ENCODE measurements around the gene SART3. TPM values are rescaled to one million over a fixed set of nuclear protein-coding genes. Genes with fewer than 3 reads are reported as not detected.

Gene SART3
- total and polyA plus RNA-seq, 2 of the 13 experiments (the other 11 are each of a cell fraction or from before 2014, with no cell fraction given): 16.1 to 69.9 TPM

GRCh38 chr12:108598553-108599250, 37.7 kb upstream of the SART3 start:
- DNase-seq (ENCODE audit: low spot score) (no peak), ATAC-seq (no peak), FAIRE-seq (no peak)
- WGBS (ENCODE audit: low lambda C conversion rate): 44% methylated on average over 11 of the region's 11 CpGs
- intact Hi-C loops (cut with micrococcal nuclease; ENCODE audit: unreplicated experiment) (no loop called here), in situ Hi-C loops (cut with HindIII; ENCODE audit: extremely low pct_ligation_motif_present, low pct_unique_long_range_greater_than_20kb) (no loop called here)
- no TSS peak for BruUV-seq (replicated peaks)
- H3K9me3 ChIP-seq (ENCODE audit: low read length): no peaks in the 10 kb centered on the region
- H2AFZ ChIP-seq (ENCODE audit: low read length): no peak overlapping the region
- H3K27me3 ChIP-seq (ENCODE audit: control insufficient read depth in 1 of 2, insufficient read depth in 2 of 2, low read length in 2 of 2): peaks cover 7 to 19% of the 10 kb centered on the region in 2 experiments; a peak in 2 of 5 replicates
- no peaks in the 10 kb centered on the region for H3K36me3 ChIP-seq (replicated peaks in 1 of 2; ENCODE audit: control insufficient read depth in 1 of 2, insufficient read depth in 2 of 2, low read length in 2 of 2)
- no peak overlapping the region for H3K4me2 ChIP-seq (ENCODE audit: low read depth, low read length)
- H3K9ac ChIP-seq (ENCODE audit: insufficient read depth, low read depth, low read length): no peak overlapping the region
- H3K27ac ChIP-seq (ENCODE audit: extremely low read length, insufficient read depth, low read length): no peak overlapping the region
- 0 out of 2 replicates have a peak, but pooled peaks cover 6% of the 10 kb centered on the region for H3K4me1 ChIP-seq (ENCODE audit: insufficient read depth, low read length)
- H4K20me1 ChIP-seq (ENCODE audit: insufficient read depth, low read length): no peaks in the 10 kb centered on the region
- POLR2A ChIA-PET: no interaction called here
- CTCF ChIA-PET (ENCODE audit: low intra/inter-chr PET ratio, low total read pairs): no interaction called here
- TF ChIP-seq ZNF333 (CRISPR knock-in tag; IDR thresholded peaks at IDR 0.05; ENCODE audit: borderline replicate concordance) (no peak), IRF2 (CRISPR knock-in tag; IDR thresholded peaks at IDR 0.05) (no peak), ZMYM3 (CRISPR knock-in tag; IDR thresholded peaks at IDR 0.05) (peak; percentile 41; the same call in 1 of the 2 replicates), SNAPC2 (CRISPR knock-in tag; IDR thresholded peaks at IDR 0.05) (no peak), ZNF3 (CRISPR knock-in tag; IDR thresholded peaks at IDR 0.05) (peak; percentile 79; the same call in 1 of the 2 replicates), FOXC1 (CRISPR knock-in tag; IDR thresholded peaks at IDR 0.05; ENCODE audit: borderline replicate concordance) (no peak), NFKBIZ (CRISPR knock-in tag; IDR thresholded peaks at IDR 0.05) (no peak), ZNF24 (IDR thresholded peaks at IDR 0.05) (peak; percentile 62; the same call in 1 of the 2 replicates), ZNF329 (CRISPR knock-in tag; IDR thresholded peaks at IDR 0.05; ENCODE audit: low read depth) (no peak), ZNF510 (CRISPR knock-in tag; IDR thresholded peaks at IDR 0.05; ENCODE audit: low read depth) (no peak), ZNF629 (CRISPR knock-in tag; conservative IDR thresholded peaks at IDR 0.05) (peak; percentile 77), MEF2D (CRISPR knock-in tag; IDR thresholded peaks at IDR 0.05) (no peak)
- TF ChIP-seq, protein P1, sequence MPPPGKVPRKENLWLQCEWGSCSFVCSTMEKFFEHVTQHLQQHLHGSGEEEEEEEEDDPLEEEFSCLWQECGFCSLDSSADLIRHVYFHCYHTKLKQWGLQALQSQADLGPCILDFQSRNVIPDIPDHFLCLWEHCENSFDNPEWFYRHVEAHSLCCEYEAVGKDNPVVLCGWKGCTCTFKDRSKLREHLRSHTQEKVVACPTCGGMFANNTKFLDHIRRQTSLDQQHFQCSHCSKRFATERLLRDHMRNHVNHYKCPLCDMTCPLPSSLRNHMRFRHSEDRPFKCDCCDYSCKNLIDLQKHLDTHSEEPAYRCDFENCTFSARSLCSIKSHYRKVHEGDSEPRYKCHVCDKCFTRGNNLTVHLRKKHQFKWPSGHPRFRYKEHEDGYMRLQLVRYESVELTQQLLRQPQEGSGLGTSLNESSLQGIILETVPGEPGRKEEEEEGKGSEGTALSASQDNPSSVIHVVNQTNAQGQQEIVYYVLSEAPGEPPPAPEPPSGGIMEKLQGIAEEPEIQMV (CRISPR knock-in tag; IDR thresholded peaks at IDR 0.05; ENCODE audit: low read depth): no peak
- TF ChIP-seq, protein P2, sequence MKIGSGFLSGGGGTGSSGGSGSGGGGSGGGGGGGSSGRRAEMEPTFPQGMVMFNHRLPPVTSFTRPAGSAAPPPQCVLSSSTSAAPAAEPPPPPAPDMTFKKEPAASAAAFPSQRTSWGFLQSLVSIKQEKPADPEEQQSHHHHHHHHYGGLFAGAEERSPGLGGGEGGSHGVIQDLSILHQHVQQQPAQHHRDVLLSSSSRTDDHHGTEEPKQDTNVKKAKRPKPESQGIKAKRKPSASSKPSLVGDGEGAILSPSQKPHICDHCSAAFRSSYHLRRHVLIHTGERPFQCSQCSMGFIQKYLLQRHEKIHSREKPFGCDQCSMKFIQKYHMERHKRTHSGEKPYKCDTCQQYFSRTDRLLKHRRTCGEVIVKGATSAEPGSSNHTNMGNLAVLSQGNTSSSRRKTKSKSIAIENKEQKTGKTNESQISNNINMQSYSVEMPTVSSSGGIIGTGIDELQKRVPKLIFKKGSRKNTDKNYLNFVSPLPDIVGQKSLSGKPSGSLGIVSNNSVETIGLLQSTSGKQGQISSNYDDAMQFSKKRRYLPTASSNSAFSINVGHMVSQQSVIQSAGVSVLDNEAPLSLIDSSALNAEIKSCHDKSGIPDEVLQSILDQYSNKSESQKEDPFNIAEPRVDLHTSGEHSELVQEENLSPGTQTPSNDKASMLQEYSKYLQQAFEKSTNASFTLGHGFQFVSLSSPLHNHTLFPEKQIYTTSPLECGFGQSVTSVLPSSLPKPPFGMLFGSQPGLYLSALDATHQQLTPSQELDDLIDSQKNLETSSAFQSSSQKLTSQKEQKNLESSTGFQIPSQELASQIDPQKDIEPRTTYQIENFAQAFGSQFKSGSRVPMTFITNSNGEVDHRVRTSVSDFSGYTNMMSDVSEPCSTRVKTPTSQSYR (CRISPR knock-in tag; IDR thresholded peaks at IDR 0.05; ENCODE audit: borderline replicate concordance): no peak
- TF ChIP-seq, protein P3, sequence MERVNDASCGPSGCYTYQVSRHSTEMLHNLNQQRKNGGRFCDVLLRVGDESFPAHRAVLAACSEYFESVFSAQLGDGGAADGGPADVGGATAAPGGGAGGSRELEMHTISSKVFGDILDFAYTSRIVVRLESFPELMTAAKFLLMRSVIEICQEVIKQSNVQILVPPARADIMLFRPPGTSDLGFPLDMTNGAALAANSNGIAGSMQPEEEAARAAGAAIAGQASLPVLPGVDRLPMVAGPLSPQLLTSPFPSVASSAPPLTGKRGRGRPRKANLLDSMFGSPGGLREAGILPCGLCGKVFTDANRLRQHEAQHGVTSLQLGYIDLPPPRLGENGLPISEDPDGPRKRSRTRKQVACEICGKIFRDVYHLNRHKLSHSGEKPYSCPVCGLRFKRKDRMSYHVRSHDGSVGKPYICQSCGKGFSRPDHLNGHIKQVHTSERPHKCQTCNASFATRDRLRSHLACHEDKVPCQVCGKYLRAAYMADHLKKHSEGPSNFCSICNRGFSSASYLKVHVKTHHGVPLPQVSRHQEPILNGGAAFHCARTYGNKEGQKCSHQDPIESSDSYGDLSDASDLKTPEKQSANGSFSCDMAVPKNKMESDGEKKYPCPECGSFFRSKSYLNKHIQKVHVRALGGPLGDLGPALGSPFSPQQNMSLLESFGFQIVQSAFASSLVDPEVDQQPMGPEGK (CRISPR knock-in tag; IDR thresholded peaks at IDR 0.05): no peak
- TF ChIP-seq, protein P4, sequence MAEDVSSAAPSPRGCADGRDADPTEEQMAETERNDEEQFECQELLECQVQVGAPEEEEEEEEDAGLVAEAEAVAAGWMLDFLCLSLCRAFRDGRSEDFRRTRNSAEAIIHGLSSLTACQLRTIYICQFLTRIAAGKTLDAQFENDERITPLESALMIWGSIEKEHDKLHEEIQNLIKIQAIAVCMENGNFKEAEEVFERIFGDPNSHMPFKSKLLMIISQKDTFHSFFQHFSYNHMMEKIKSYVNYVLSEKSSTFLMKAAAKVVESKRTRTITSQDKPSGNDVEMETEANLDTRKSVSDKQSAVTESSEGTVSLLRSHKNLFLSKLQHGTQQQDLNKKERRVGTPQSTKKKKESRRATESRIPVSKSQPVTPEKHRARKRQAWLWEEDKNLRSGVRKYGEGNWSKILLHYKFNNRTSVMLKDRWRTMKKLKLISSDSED (CRISPR knock-in tag; IDR thresholded peaks at IDR 0.05): no peak
- no peak overlapping the region for H3K4me3 ChIP-seq (replicated peaks in 1 of 3; ENCODE audit: insufficient read depth in 1 of 3, low read depth in 2 of 3, low read length in 3 of 3)
- no peaks in the 10 kb centered on the region for H3K79me2 ChIP-seq (ENCODE audit: insufficient read depth, low read length)

Measured in HepG2 (cell line).